Measurements from ENCODE around the gene SPECC1.
"Not testable (repeated sequence)": the region's sequence is repeated elsewhere in the genome, so short reads cannot be mapped to it uniquely, and the experiment has no call there.

Gene SPECC1

DNA sequence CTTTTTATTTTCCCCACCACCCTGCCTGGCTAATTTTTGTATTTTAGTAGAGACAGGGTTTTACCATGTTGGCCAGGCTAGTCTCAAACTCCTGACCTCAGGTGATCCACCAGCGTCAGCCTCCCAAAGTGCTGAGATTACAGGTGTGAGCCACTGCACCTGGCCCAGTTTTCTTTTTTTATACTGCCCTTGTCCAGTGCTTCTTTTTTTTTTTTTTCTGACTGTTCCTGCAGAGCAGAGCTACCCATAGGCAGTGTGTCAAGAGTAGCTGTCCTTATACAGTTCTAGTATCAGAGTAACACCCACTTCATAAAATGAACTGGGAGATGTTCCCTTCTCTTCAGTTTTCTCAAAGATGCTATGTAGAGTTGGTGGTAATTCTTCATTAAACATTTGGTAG, 28.1 kb downstream of the SPECC1 start:
- H3K18ac ChIP-seq (ENCODE audit: low read depth in 1 of 2, low read length in 2 of 2); H2BK15ac ChIP-seq (ENCODE audit: low read depth, poor library complexity, severe bottlenecking); H3K27ac ChIP-seq (ENCODE audit: low read length, poor library complexity, severe bottlenecking); H2BK5ac ChIP-seq (ENCODE audit: low read depth, low read length, poor library complexity, severe bottlenecking); H2BK12ac ChIP-seq (ENCODE audit: low read length in 2 of 2); H3K14ac ChIP-seq (ENCODE audit: low read length in 2 of 2); H2AK5ac ChIP-seq (ENCODE audit: low read length, severe bottlenecking); H3K4me1 ChIP-seq (ENCODE audit: control insufficient read depth, insufficient read depth, low read depth, low read length); H3K4ac ChIP-seq (ENCODE audit: low read depth in 1 of 2, low read length in 2 of 2); DNase-seq; H3K27me3 ChIP-seq (ENCODE audit: control insufficient read depth in 1 of 2, insufficient read depth in 1 of 2, low read length in 2 of 2); H3K4me3 ChIP-seq (ENCODE audit: insufficient read depth in 1 of 2, low read depth in 1 of 2, low read length in 2 of 2); H4K8ac ChIP-seq (ENCODE audit: low read length); H3K79me1 ChIP-seq (replicated peaks; ENCODE audit: low read length, poor library complexity, severe bottlenecking); H3K36me3 ChIP-seq (ENCODE audit: control insufficient read depth in 1 of 2, insufficient read depth in 2 of 2, low read depth in 1 of 2, low read length in 2 of 2); H2BK120ac ChIP-seq (ENCODE audit: low read depth, low read length); H2AFZ ChIP-seq (ENCODE audit: low read depth, low read length); H3K9ac ChIP-seq (ENCODE audit: low read length); H4K91ac ChIP-seq (ENCODE audit: low read length); H3K9me3 ChIP-seq (ENCODE audit: control insufficient read depth, low read length); H3K4me2 ChIP-seq (ENCODE audit: low read length, poor library complexity, severe bottlenecking); H3K23ac ChIP-seq (ENCODE audit: low read length in 2 of 2): not testable (repeated sequence)
- 85% methylated on average over 1 of the region's 1 CpG for WGBS

DNA sequence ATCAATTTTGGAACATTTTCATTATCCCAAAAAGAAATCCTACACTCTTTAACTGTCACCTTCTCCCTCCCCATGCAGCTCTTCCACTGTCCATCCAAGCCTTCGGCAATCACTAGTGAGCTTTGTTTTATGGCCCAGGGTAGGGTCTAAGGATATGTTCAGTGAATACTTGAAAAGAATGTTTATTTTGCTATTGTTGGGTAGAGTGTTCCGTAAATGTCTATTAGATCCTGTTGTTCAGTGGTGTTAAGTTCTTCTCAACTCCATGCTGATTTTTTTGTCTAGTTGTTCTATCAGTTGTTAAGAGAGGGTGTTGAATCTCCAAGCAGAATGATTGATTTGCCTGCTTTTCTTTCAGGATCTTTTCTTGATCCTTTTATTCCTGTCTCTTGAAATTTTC, 29.9 kb downstream of the SPECC1 start:
- no peak overlapping the region for H4K91ac ChIP-seq (ENCODE audit: low read length)
- H3K4me1 ChIP-seq (ENCODE audit: control insufficient read depth, insufficient read depth, low read depth, low read length) = no peaks in the 10 kb centered on the region
- no peak overlapping the region for H2BK120ac ChIP-seq (ENCODE audit: low read depth, low read length)
- H2BK5ac ChIP-seq (ENCODE audit: low read depth, low read length, poor library complexity, severe bottlenecking) = no peak overlapping the region
- H3K14ac ChIP-seq (ENCODE audit: low read length in 2 of 2) = no peak overlapping the region
- WGBS = 94% methylated on average over 2 of the region's 2 CpGs
- H3K79me1 ChIP-seq (replicated peaks; ENCODE audit: low read length, poor library complexity, severe bottlenecking) = no peaks in the 10 kb centered on the region
- DNase-seq = no peak
- peaks cover 0 to 2% of the 10 kb centered on the region in 2 experiments for H3K27me3 ChIP-seq (ENCODE audit: control insufficient read depth in 1 of 2, insufficient read depth in 1 of 2, low read length in 2 of 2)
- no peak overlapping the region for H3K23ac ChIP-seq (ENCODE audit: low read length in 2 of 2)
- no peak overlapping the region for H2AFZ ChIP-seq (ENCODE audit: low read depth, low read length)
- no peak overlapping the region for H3K4ac ChIP-seq (ENCODE audit: low read depth in 1 of 2, low read length in 2 of 2)
- no peak overlapping the region for H3K4me2 ChIP-seq (ENCODE audit: low read length, poor library complexity, severe bottlenecking)
- no peaks in the 10 kb centered on the region for H3K9me3 ChIP-seq (ENCODE audit: control insufficient read depth, low read length)
- H2BK12ac ChIP-seq (ENCODE audit: low read length in 2 of 2) = no peak overlapping the region
- H3K27ac ChIP-seq (ENCODE audit: low read length, poor library complexity, severe bottlenecking) = no peak overlapping the region
- H3K4me3 ChIP-seq (ENCODE audit: insufficient read depth in 1 of 2, low read depth in 1 of 2, low read length in 2 of 2) = no peak overlapping the region
- no peak overlapping the region for H3K18ac ChIP-seq (ENCODE audit: low read depth in 1 of 2, low read length in 2 of 2)
- H3K9ac ChIP-seq (ENCODE audit: low read length) = no peak overlapping the region
- H2BK15ac ChIP-seq (ENCODE audit: low read depth, poor library complexity, severe bottlenecking) = no peak overlapping the region
- H2AK5ac ChIP-seq (ENCODE audit: low read length, severe bottlenecking) = no peak overlapping the region
- no peak overlapping the region for H4K8ac ChIP-seq (ENCODE audit: low read length)
- no peaks in the 10 kb centered on the region for H3K36me3 ChIP-seq (ENCODE audit: control insufficient read depth in 1 of 2, insufficient read depth in 2 of 2, low read depth in 1 of 2, low read length in 2 of 2)

DNA sequence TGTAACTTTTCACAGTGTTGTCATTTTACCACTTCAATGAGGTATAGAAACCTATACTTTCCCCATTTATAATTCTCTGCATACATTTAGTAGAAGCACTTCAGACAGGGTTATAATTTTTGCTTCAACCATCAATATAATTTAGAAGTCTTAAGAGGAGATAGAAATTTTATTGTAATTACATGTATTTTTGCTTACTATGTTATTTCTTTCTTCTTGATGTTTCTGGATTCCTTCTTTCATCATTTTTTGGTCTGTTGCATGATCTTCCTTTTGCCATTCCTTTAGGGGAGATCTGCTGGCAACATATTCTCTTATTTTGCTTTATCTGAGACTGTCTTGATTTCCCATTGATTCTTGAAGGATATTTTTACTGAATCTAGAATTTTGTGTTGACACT, 31.1 kb downstream of the SPECC1 start:
- no peak overlapping the region for H3K14ac ChIP-seq (ENCODE audit: low read length in 2 of 2)
- no peaks in the 10 kb centered on the region for H3K4me1 ChIP-seq (ENCODE audit: control insufficient read depth, insufficient read depth, low read depth, low read length)
- H3K4me2 ChIP-seq (ENCODE audit: low read length, poor library complexity, severe bottlenecking) = no peak overlapping the region
- no peak for DNase-seq
- H2BK5ac ChIP-seq (ENCODE audit: low read depth, low read length, poor library complexity, severe bottlenecking) = no peak overlapping the region
- no peak overlapping the region for H2BK12ac ChIP-seq (ENCODE audit: low read length in 2 of 2)
- peaks cover 0 to 4% of the 10 kb centered on the region in 2 experiments for H3K27me3 ChIP-seq (ENCODE audit: control insufficient read depth in 1 of 2, insufficient read depth in 1 of 2, low read length in 2 of 2)
- no peak overlapping the region for H2AFZ ChIP-seq (ENCODE audit: low read depth, low read length)
- H2AK5ac ChIP-seq (ENCODE audit: low read length, severe bottlenecking) = no peak overlapping the region
- H3K9ac ChIP-seq (ENCODE audit: low read length) = no peak overlapping the region
- H3K4me3 ChIP-seq (ENCODE audit: insufficient read depth in 1 of 2, low read depth in 1 of 2, low read length in 2 of 2) = no peak overlapping the region
- H4K8ac ChIP-seq (ENCODE audit: low read length) = no peak overlapping the region
- no peak overlapping the region for H3K23ac ChIP-seq (ENCODE audit: low read length in 2 of 2)
- no peak overlapping the region for H2BK120ac ChIP-seq (ENCODE audit: low read depth, low read length)
- no peak overlapping the region for H3K18ac ChIP-seq (ENCODE audit: low read depth in 1 of 2, low read length in 2 of 2)
- no peaks in the 10 kb centered on the region for H3K36me3 ChIP-seq (ENCODE audit: control insufficient read depth in 1 of 2, insufficient read depth in 2 of 2, low read depth in 1 of 2, low read length in 2 of 2)
- no peak overlapping the region for H3K27ac ChIP-seq (ENCODE audit: low read length, poor library complexity, severe bottlenecking)
- H2BK15ac ChIP-seq (ENCODE audit: low read depth, poor library complexity, severe bottlenecking) = no peak overlapping the region
- H3K9me3 ChIP-seq (ENCODE audit: control insufficient read depth, low read length) = no peaks in the 10 kb centered on the region
- H3K4ac ChIP-seq (ENCODE audit: low read depth in 1 of 2, low read length in 2 of 2) = no peak overlapping the region
- no peak overlapping the region for H4K91ac ChIP-seq (ENCODE audit: low read length)
- H3K79me1 ChIP-seq (replicated peaks; ENCODE audit: low read length, poor library complexity, severe bottlenecking) = no peaks in the 10 kb centered on the region

DNA sequence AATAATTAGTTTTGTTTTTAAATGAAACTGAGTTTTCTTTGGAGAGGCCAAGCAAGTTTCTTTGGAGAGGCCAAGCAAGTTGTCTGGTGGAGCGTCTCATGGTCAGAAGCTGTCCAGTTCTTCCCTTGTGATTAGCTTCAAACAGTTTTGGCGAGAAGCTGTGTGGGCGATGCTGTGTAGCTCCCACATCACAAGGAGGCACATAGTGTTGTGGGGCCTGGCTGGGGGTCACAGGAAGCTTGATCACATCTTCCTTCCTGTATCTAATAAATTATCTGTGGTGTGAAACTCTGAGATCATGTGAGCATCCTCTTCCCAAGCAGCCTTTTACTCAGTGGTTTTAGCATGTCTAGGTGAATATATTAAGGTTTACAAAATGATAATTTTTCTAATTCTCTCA, 33.9 kb downstream of the SPECC1 start:
- no peak overlapping the region for H2BK5ac ChIP-seq (ENCODE audit: low read depth, low read length, poor library complexity, severe bottlenecking)
- H3K4me1 ChIP-seq (ENCODE audit: control insufficient read depth, insufficient read depth, low read depth, low read length) = no peaks in the 10 kb centered on the region
- H3K4ac ChIP-seq (ENCODE audit: low read depth in 1 of 2, low read length in 2 of 2) = no peak overlapping the region
- no peak overlapping the region for H3K14ac ChIP-seq (ENCODE audit: low read length in 2 of 2)
- H3K9me3 ChIP-seq (ENCODE audit: control insufficient read depth, low read length) = no peaks in the 10 kb centered on the region
- no peak overlapping the region for H2AFZ ChIP-seq (ENCODE audit: low read depth, low read length)
- H3K4me2 ChIP-seq (ENCODE audit: low read length, poor library complexity, severe bottlenecking) = no peak overlapping the region
- H2AK5ac ChIP-seq (ENCODE audit: low read length, severe bottlenecking) = no peak overlapping the region
- H3K79me1 ChIP-seq (replicated peaks; ENCODE audit: low read length, poor library complexity, severe bottlenecking) = no peaks in the 10 kb centered on the region
- 94% methylated on average over 3 of the region's 3 CpGs for WGBS
- DNase-seq = no peak
- no peak overlapping the region for H2BK12ac ChIP-seq (ENCODE audit: low read length in 2 of 2)
- no peak overlapping the region for H2BK120ac ChIP-seq (ENCODE audit: low read depth, low read length)
- H2BK15ac ChIP-seq (ENCODE audit: low read depth, poor library complexity, severe bottlenecking) = no peak overlapping the region
- no peak overlapping the region for H3K27ac ChIP-seq (ENCODE audit: low read length, poor library complexity, severe bottlenecking)
- H3K23ac ChIP-seq (ENCODE audit: low read length in 2 of 2) = no peak overlapping the region
- no peaks in the 10 kb centered on the region for H3K36me3 ChIP-seq (ENCODE audit: control insufficient read depth in 1 of 2, insufficient read depth in 2 of 2, low read depth in 1 of 2, low read length in 2 of 2)
- H3K27me3 ChIP-seq (ENCODE audit: control insufficient read depth in 1 of 2, insufficient read depth in 1 of 2, low read length in 2 of 2) = peaks cover 0 to 4% of the 10 kb centered on the region in 2 experiments
- no peak overlapping the region for H4K91ac ChIP-seq (ENCODE audit: low read length)
- H3K18ac ChIP-seq (ENCODE audit: low read depth in 1 of 2, low read length in 2 of 2) = no peak overlapping the region
- H3K4me3 ChIP-seq (ENCODE audit: insufficient read depth in 1 of 2, low read depth in 1 of 2, low read length in 2 of 2) = no peak overlapping the region
- no peak overlapping the region for H3K9ac ChIP-seq (ENCODE audit: low read length)
- no peak overlapping the region for H4K8ac ChIP-seq (ENCODE audit: low read length)

Measured in mesenchymal stem cell (in vitro differentiated cells and primary cell).